Prostate gland (tissue), 2 donors: Measurements from ENCODE around the gene VPS41. TPM values are rescaled to one million over a fixed set of nuclear protein-coding genes. Genes with fewer than 3 reads are reported as not detected.

Source experiments
- DNase-seq: peaks from one replicate; pipeline ENCODE4 v3.0.0-alpha.2; 2019; ENCODE audit warnings: low spot score
- H3K27ac ChIP-seq, 2 donors: fragments of 200-600 bp; sonication (generic); 2 replicates each; pipeline ENCODE4 v1.5.1; 2017 to 2019
- H3K27me3 ChIP-seq: fragments of 200-600 bp; sonication (generic); replicated peaks from 2 replicates; pipeline ENCODE4 v1.5.1; 2019; ENCODE audit not compliant: insufficient read depth
- H3K36me3 ChIP-seq, 2 donors: fragments of 200-600 bp; sonication (generic); 1 replicate in 1 of 2; 2 replicates in 1 of 2; pipeline versions ENCODE4 v1.5.1 to v1.8.1; 2017 to 2019
- H3K4me1 ChIP-seq: fragments of 200-600 bp; sonication (generic); replicated peaks from 2 replicates; pipeline ENCODE4 v1.5.1; 2019
- H3K4me3 ChIP-seq, 2 donors: fragments of 200-600 bp; sonication (generic); 2 replicates each; pipeline ENCODE4 v1.5.1; 2017 to 2019
- H3K9me3 ChIP-seq: fragments of 200-600 bp; sonication (generic); 2 replicates; pipeline ENCODE4 v1.5.1; 2017
- CTCF ChIP-seq, 4 experiments: fragments of 200-600 bp in 2 of 4; fragments of 450-650 bp in 2 of 4; sonication (generic) in 2 of 4; IDR thresholded peaks; 1 replicate in 3 of 4; 2 replicates in 1 of 4; pipeline ENCODE4 v1.5.1; 2016 to 2019; ENCODE audit warnings: antibody characterized with exemption in 4 of 4, mild to moderate bottlenecking in 2 of 4, moderate library complexity in 2 of 4
- POLR2A ChIP-seq: fragments of 450-650 bp; IDR thresholded peaks from one replicate; pipeline ENCODE4 v1.6.1; 2016; ENCODE audit warnings: antibody characterized with exemption, mild to moderate bottlenecking
- POLR2AphosphoS5 ChIP-seq: sonication (generic); formaldehyde crosslinking; IDR thresholded peaks from one replicate; pipeline ENCODE4 v1.6.1; 2017; ENCODE audit warnings: antibody characterized with exemption
- WGBS: methylation state at CpG from one replicate; pipeline ENCODE4 v1.1.5; 2018; 5-methylcytosine and 5-hydroxymethylcytosine counted together
- intact Hi-C: fragments of 100-400 bp; cut with DNase I; formaldehyde crosslinking; loops from one replicate; pipeline ENCODE4 v1.14.2; 2022
- total RNA-seq, 2 donors: library from RNA; depleted of rRNA; stranded (reverse); fragments of >200 nt; gene quantifications; one replicate each; pipeline ENCODE4 v1.1.0, GENCODE V29; 2016

The VPS41 gene
- total RNA-seq, 2 donors from 2014 or later: 30.8 to 39.7 TPM

- 82% methylated on average over 2 of the region's 2 CpGs for WGBS
- DNase-seq: no peak
- no peaks in the 10 kb centered on the region for H3K9me3 ChIP-seq
- TF ChIP-seq POLR2A: no peak
- no peak for TF ChIP-seq POLR2AphosphoS5
- no peak for TF ChIP-seq CTCF (IDR thresholded peaks at IDR 0.05)
- H3K36me3 ChIP-seq: no peaks in the 10 kb centered on the region
- no peak overlapping the region for H3K4me3 ChIP-seq
- no peak overlapping the region for H3K27ac ChIP-seq
- intact Hi-C loops: no loop called here
- H3K4me1 ChIP-seq: no peaks in the 10 kb centered on the region
- no peaks in the 10 kb centered on the region for H3K27me3 ChIP-seq
Observed at GRCh38 chr7:38759028-38759427, 150.0 kb downstream of the VPS41 start.

- WGBS: 80% methylated on average over 3 of the region's 3 CpGs
- TF ChIP-seq CTCF (IDR thresholded peaks at IDR 0.05): no peak
- no peak for TF ChIP-seq POLR2A
- no peak for TF ChIP-seq POLR2AphosphoS5
- no peaks in the 10 kb centered on the region for H3K9me3 ChIP-seq
- H3K4me1 ChIP-seq: no peaks in the 10 kb centered on the region
- H3K27ac ChIP-seq: no peak overlapping the region
- H3K27me3 ChIP-seq: no peaks in the 10 kb centered on the region
- H3K36me3 ChIP-seq: no peaks in the 10 kb centered on the region
- H3K4me3 ChIP-seq: no peak overlapping the region
- DNase-seq: no peak
- intact Hi-C loops: no loop called here
Observed at GRCh38 chr7:38757931-38758330, 151.1 kb downstream of the VPS41 start.

- no peak overlapping the region for H3K4me3 ChIP-seq
- intact Hi-C loops: no loop called here
- H3K4me1 ChIP-seq: no peaks in the 10 kb centered on the region
- H3K27me3 ChIP-seq: no peaks in the 10 kb centered on the region
- H3K27ac ChIP-seq: no peak overlapping the region
- TF ChIP-seq CTCF (IDR thresholded peaks at IDR 0.05) (no peak), POLR2AphosphoS5 (no peak), POLR2A (no peak)
- 64% methylated on average over 5 of the region's 5 CpGs for WGBS
- no peak for DNase-seq
- H3K9me3 ChIP-seq: no peaks in the 10 kb centered on the region
- no peaks in the 10 kb centered on the region for H3K36me3 ChIP-seq
Observed at GRCh38 chr7:38756521-38756920, 152.5 kb downstream of the VPS41 start.

GRCh38 chr7:38753347-38753746, 155.6 kb downstream of the VPS41 start:
- intact Hi-C loops: no loop called here
- H3K27me3 ChIP-seq: no peaks in the 10 kb centered on the region
- H3K4me1 ChIP-seq: no peaks in the 10 kb centered on the region
- WGBS: 98% methylated on average over 4 of the region's 4 CpGs
- H3K4me3 ChIP-seq: no peak overlapping the region
- no peak for TF ChIP-seq POLR2AphosphoS5
- no peak for TF ChIP-seq POLR2A
- no peak for TF ChIP-seq CTCF (IDR thresholded peaks at IDR 0.05)
- H3K9me3 ChIP-seq: no peaks in the 10 kb centered on the region
- no peak overlapping the region for H3K27ac ChIP-seq
- no peak for DNase-seq
- no peaks in the 10 kb centered on the region for H3K36me3 ChIP-seq

- no peak for DNase-seq
- Histone ChIP-seq H3K4me3 (no peak overlapping the region), H3K9me3 (no peaks in the 10 kb centered on the region), H3K27me3 (no peaks in the 10 kb centered on the region), H3K36me3 (no peaks in the 10 kb centered on the region), H3K4me1 (no peaks in the 10 kb centered on the region), H3K27ac (no peak overlapping the region)
- 66% methylated on average over 1 of the region's 1 CpG for whole genome bisulfite sequencing
- no peak for TF ChIP-seq POLR2A
- TF ChIP-seq CTCF (IDR thresholded peaks at IDR 0.05): no peak
- TF ChIP-seq POLR2AphosphoS5: no peak
- intact Hi-C loops: no loop called here
Observed at GRCh38 chr7:38751416-38751815, 157.6 kb downstream of the VPS41 start.
